Measurements from ENCODE around the gene TPRA1.
A peak's percentile ranks its signal among the peaks of the same experiment; 100 is the strongest.

The TPRA1 gene

GRCh38 chr3:127590593-127591465 is at the start of gene TPRA1:
TPRA1 (minus strand) TSS chr3:127590733; CDS start chr3:127580146, 10,587 bp downstream.
- Mint-ChIP-seq H3K4me3 (peak within 1 kb of the TSS; percentile 91), H3K36me3 (ENCODE audit: low read depth) (no peaks in the 10 kb centered on the region), H3K4me1 (peaks cover 33% of the 10 kb centered on the region), H3K27me3 (no peaks in the 10 kb centered on the region), H3K27ac (peak within 1 kb of the TSS; percentile 97), H3K9me3 (no peaks in the 10 kb centered on the region)
- DNase-seq: peak; percentile 76
- ATAC-seq: peak; percentile 87

DNA sequence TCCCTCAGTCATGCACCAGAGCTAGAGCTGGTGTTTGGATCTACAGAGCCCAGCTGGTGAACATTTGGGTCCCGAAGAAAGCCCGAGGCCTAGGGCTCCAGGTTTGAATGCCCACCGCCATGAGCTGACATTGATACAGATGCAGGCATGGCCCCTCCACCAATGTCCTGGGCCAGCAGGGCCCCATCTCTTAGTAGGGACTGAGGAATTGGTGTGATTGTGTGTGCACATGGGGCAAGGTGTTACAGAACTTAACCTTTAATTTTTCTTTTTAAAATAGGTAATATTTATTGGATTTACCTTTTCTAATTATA is 49.5 kb upstream of the TPRA1 start:
- H3K9me3 Mint-ChIP-seq: no peaks in the 10 kb centered on the region
- DNase-seq (no peak), ATAC-seq (no peak)
- no peak overlapping the region for H3K4me3 Mint-ChIP-seq
- H3K36me3 Mint-ChIP-seq (ENCODE audit: low read depth): no peaks in the 10 kb centered on the region
- H3K4me1 Mint-ChIP-seq: peaks cover 9% of the 10 kb centered on the region
- no peaks in the 10 kb centered on the region for H3K27me3 Mint-ChIP-seq
- H3K27ac Mint-ChIP-seq: no peak overlapping the region

DNA sequence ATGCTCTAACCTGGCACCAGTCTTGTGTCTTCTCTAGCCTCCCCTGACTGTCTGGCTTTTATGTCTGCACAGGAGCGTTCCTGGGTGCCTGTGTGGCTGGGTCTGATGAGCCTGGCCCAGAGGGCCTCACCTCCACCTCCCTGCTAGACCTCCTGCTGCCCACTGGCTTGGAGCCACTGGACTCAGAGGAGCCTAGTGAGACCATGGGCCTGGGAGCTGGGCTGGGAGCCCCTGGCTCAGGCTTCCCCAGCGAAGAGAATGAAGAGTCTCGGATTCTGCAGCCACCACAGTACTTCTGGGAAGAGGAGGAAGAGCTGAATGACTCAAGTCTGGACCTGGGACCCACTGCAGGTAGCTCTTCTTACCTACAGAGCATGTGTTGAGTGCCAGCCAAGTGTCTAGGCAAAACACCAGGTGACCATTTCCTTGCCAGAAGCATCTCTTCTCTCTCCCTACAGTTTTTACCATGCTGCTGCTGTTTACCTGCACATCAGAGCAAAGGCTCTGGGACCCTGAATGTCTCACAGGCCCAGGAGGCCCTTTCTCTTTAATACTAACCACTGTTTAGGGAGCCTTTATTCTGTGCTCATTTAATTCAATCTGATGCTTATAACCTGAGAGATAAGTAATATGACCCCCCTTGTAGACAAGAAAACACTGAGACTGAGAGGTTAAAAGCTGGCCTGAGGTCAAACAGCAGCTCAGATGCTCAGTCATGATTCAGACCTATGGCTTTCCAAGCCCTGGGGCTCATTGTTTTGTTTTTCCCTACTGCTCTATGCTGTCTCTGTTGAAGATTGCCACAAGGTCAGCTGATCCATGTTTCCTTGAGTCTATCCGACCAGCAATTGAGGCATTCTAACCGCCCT is 48.9 kb upstream of the TPRA1 start:
- Mint-ChIP-seq H3K4me1 (peaks cover 9% of the 10 kb centered on the region), H3K9me3 (no peaks in the 10 kb centered on the region), H3K27me3 (peaks cover 2% of the 10 kb centered on the region), H3K4me3 (no peak overlapping the region), H3K27ac (no peak overlapping the region), H3K36me3 (ENCODE audit: low read depth) (no peaks in the 10 kb centered on the region)
- ATAC-seq (no peak), DNase-seq (no peak)

GRCh38 chr3:127637971-127638370 is 47.4 kb upstream of the TPRA1 start:
- no peak for ATAC-seq
- Mint-ChIP-seq H3K27ac (no peak overlapping the region), H3K4me3 (no peak overlapping the region), H3K27me3 (peaks cover 3% of the 10 kb centered on the region), H3K9me3 (no peaks in the 10 kb centered on the region), H3K36me3 (ENCODE audit: low read depth) (no peaks in the 10 kb centered on the region), H3K4me1 (peaks cover 9% of the 10 kb centered on the region)
- no peak for DNase-seq

DNA sequence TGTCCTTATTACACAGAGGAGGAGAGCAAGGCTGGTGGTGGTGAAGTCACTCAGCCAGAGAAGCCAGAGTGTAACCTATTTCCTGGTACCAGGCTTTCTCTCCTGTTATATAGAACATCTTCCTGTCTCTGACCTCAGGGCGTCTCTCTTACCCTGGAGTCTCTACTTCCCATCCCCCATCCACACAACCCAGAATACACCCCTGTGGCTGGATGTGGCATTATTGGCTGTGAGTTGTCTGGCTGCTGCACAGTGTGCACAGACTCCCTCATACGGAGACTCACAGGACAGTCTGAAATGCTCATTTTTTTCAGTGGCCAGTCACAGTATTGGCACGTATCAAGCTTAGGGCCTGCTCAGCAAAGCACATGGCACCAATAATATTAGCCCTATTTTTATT is 47.0 kb upstream of the TPRA1 start:
- Mint-ChIP-seq H3K27ac (no peak overlapping the region), H3K9me3 (no peaks in the 10 kb centered on the region), H3K4me1 (peaks cover 9% of the 10 kb centered on the region), H3K27me3 (peaks cover 3% of the 10 kb centered on the region), H3K4me3 (no peak overlapping the region), H3K36me3 (ENCODE audit: low read depth) (no peaks in the 10 kb centered on the region)
- ATAC-seq (peak; percentile 84), DNase-seq (no peak)

DNA sequence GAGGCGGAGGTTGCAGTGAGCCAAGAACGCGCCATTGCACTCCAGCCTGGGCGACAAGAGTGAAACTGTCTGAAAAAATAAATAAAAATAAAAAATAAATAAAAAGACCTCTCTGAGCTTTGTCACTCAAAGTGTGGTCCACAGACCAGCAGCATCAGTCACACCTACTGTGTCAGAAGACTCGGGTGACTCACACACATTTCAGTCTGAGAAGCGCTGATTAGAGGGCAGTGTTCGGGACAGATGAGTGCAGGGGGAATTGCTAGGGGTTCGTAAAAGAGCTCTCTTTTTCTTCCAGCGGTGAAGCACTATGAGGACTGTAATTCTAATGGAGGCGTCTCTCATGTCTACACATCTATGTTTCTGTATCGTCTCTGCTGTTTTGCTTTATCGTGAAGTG is 44.1 kb upstream of the TPRA1 start:
- ATAC-seq (no peak), DNase-seq (no peak)
- no peaks in the 10 kb centered on the region for H3K9me3 Mint-ChIP-seq
- H3K4me3 Mint-ChIP-seq: no peak overlapping the region
- no peaks in the 10 kb centered on the region for H3K36me3 Mint-ChIP-seq (ENCODE audit: low read depth)
- peaks cover 20% of the 10 kb centered on the region for H3K27me3 Mint-ChIP-seq
- H3K4me1 Mint-ChIP-seq: peaks cover 17% of the 10 kb centered on the region
- H3K27ac Mint-ChIP-seq: no peak overlapping the region

DNA sequence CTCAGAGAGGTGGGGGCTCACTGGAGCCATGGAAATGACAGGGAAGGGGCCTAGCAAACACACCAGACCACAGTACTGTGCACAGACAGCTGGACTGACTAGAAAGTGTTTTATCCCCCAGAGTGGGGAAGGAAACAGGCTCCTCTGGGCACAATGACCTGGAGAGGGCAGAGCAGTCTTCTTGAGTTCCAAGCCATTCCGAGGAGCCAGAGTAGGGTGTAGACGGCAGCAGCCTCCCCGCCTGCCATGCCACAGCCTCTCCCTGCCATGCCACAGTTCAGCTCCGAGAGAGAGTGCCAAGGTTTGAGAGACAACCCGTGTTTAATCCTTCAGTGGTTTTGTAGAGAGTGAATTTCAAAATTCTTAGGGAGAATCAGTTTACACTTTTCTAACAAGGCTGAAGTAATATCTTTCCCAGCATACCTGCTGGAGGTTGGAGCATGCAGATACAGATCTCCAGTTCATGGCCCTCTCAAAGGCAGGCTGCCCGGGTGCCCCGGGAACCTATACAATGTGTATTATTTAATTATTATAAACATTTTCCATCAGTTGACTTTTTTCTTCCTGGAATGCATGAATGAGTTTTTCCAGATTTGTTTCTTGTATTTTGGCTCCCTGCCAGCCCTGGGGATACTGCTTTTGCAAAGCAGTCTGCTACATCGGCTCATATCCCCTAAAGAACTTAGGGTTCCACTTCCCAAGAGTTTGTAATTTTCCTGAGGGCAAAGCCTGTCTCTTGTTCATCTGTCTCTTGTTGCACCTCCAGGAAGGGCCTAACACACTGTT is 41.7 kb upstream of the TPRA1 start:
- peaks cover 2% of the 10 kb centered on the region for H3K36me3 Mint-ChIP-seq (ENCODE audit: low read depth)
- no peaks in the 10 kb centered on the region for H3K9me3 Mint-ChIP-seq
- H3K4me3 Mint-ChIP-seq: no peak overlapping the region
- DNase-seq (no peak), ATAC-seq (no peak)
- peaks cover 36% of the 10 kb centered on the region for H3K27me3 Mint-ChIP-seq
- H3K27ac Mint-ChIP-seq: no peak overlapping the region
- H3K4me1 Mint-ChIP-seq: peaks cover 17% of the 10 kb centered on the region

DNA sequence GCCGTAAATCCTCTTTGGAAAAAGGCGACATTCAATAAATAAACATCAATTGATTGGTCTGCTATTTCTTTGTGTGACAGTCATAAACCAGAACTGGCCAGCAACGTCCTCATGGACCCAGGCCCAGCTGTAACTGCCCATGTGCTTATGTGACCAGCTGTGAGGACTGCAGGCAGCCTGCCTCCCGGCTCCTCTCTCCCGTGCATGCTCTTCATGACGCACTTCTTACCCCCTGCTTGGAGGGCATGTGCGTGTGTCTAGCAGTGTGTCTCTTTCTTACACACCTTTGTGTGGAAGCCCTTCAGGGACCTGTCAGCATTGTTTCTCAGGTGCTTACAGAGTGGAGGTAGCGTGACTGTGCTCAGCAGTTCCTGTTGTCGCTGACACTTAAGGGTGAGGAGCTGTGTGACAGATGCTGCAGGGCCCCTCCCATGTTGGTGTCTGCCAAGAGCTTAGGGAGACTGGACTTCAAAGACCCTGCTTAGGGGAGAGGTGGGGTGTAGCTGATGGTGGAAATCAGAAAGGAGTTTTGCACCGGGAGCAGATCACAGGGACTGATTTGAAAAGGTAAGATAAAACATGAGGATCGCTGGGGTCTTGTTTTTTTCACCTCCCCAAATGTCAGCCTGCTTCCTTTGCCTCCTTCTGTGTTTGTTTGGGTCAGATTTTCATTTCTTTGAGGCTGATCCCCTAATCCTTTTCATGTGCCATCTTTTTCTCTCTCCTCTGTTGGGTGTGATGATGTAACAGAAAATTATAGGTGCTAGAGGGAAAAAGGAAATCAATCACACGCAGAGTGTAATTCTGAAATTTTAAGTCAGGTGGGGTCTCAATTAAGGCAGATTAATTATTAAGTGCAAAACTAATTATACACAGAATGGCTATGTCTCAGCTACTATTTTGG is 40.5 kb upstream of the TPRA1 start:
- peaks cover 42% of the 10 kb centered on the region for H3K27me3 Mint-ChIP-seq
- no peak overlapping the region for H3K4me3 Mint-ChIP-seq
- peak overlapping the region; percentile 4 for H3K27ac Mint-ChIP-seq
- no peaks in the 10 kb centered on the region for H3K9me3 Mint-ChIP-seq
- peaks cover 28% of the 10 kb centered on the region for H3K4me1 Mint-ChIP-seq
- DNase-seq: no peak
- ATAC-seq: no peak
- H3K36me3 Mint-ChIP-seq (ENCODE audit: low read depth): peaks cover 2% of the 10 kb centered on the region

GRCh38 chr3:127629467-127630403 is 39.2 kb upstream of the TPRA1 start:
- no peak overlapping the region for H3K27ac Mint-ChIP-seq

GRCh38 chr3:127628788-127629466 is 38.4 kb upstream of the TPRA1 start, which contains the start of gene PODXL2:
PODXL2 (plus strand) TSS chr3:127629185; CDS start chr3:127629220, 35 bp downstream.
- peaks cover 45% of the 10 kb centered on the region for H3K27me3 Mint-ChIP-seq
- no peaks in the 10 kb centered on the region for H3K9me3 Mint-ChIP-seq
- no peak within 1 kb of the TSS for H3K27ac Mint-ChIP-seq
- DNase-seq (peak; percentile 34), ATAC-seq (peak; percentile 29)
- peaks cover 33% of the 10 kb centered on the region for H3K4me1 Mint-ChIP-seq
- H3K4me3 Mint-ChIP-seq: peak within 1 kb of the TSS; percentile 70
- peaks cover 2% of the 10 kb centered on the region for H3K36me3 Mint-ChIP-seq (ENCODE audit: low read depth)

More at GRCh38 chr3:127629467-127630403, 39.2 kb upstream of the TPRA1 start:
- H3K9me3 Mint-ChIP-seq: no peaks in the 10 kb centered on the region
- H3K4me1 Mint-ChIP-seq: peaks cover 33% of the 10 kb centered on the region
- peaks cover 2% of the 10 kb centered on the region for H3K36me3 Mint-ChIP-seq (ENCODE audit: low read depth)
- H3K27me3 Mint-ChIP-seq: peaks cover 45% of the 10 kb centered on the region
- peak; percentile 14 for DNase-seq
- H3K4me3 Mint-ChIP-seq: peak overlapping the region; percentile 70
- ATAC-seq: peak; percentile 26

- Mint-ChIP-seq H3K36me3 (ENCODE audit: low read depth) (peaks cover 4% of the 10 kb centered on the region), H3K27me3 (peaks cover 43% of the 10 kb centered on the region)
These were observed 37.9 kb upstream of the TPRA1 start for GRCh38 chr3:127628426-127628787.

GRCh38 chr3:127625821-127626220 is 35.3 kb upstream of the TPRA1 start:
- peaks cover 33% of the 10 kb centered on the region for H3K4me1 Mint-ChIP-seq
- no peaks in the 10 kb centered on the region for H3K9me3 Mint-ChIP-seq
- H3K27ac Mint-ChIP-seq: no peak overlapping the region
- H3K36me3 Mint-ChIP-seq (ENCODE audit: low read depth): peaks cover 23% of the 10 kb centered on the region
- H3K27me3 Mint-ChIP-seq: peaks cover 35% of the 10 kb centered on the region
- DNase-seq (no peak), ATAC-seq (peak; percentile 17)
- no peak overlapping the region for H3K4me3 Mint-ChIP-seq

More at GRCh38 chr3:127628426-127628787, 37.9 kb upstream of the TPRA1 start:
- no peak for ATAC-seq
- no peak for DNase-seq
- H3K4me3 Mint-ChIP-seq: peak overlapping the region; percentile 68
- H3K4me1 Mint-ChIP-seq: peaks cover 33% of the 10 kb centered on the region
- no peak overlapping the region for H3K27ac Mint-ChIP-seq
- H3K9me3 Mint-ChIP-seq: no peaks in the 10 kb centered on the region

All from activated naive CD8-positive, alpha-beta T cell treated with anti-CD3 and anti-CD28 coated beads, Interleukin-2, amount 50 U/mL, for 24 hours (primary cell).